ENCODE data around the gene PRR18.

The PRR18 gene

GRCh38 chr6:166279393-166279679 lies 28.9 kb downstream of the PRR18 start:
- TF ChIP-seq CTCF (IDR thresholded peaks at IDR 0.05; ENCODE audit: insufficient read depth, low read depth, low read length, missing control alignments), result no peak
- no peak overlapping the region for H3K4me3 ChIP-seq (ENCODE audit: low read length)

GRCh38 chr6:166278579-166279392 lies 29.4 kb downstream of the PRR18 start:
- no peak for TF ChIP-seq CTCF (IDR thresholded peaks at IDR 0.05; ENCODE audit: insufficient read depth, low read depth, low read length, missing control alignments)
- no peak overlapping the region for H3K4me3 ChIP-seq (ENCODE audit: low read length)
- DNase-seq (ENCODE audit: low read depth), result no peak

More at GRCh38 chr6:166279393-166279679, 28.9 kb downstream of the PRR18 start:
- DNase-seq (ENCODE audit: low read depth), result no peak

- no peak for TF ChIP-seq CTCF (IDR thresholded peaks at IDR 0.05; ENCODE audit: insufficient read depth, low read depth, low read length, missing control alignments)
- DNase-seq (ENCODE audit: low read depth), result peak; percentile 17
- H3K4me3 ChIP-seq (ENCODE audit: low read length), result no peak overlapping the region
These were observed 30.2 kb downstream of the PRR18 start for GRCh38 chr6:166277892-166278578.

GRCh38 chr6:166277018-166277417 lies 31.2 kb downstream of the PRR18 start:
- H3K4me3 ChIP-seq (ENCODE audit: low read length), result no peak overlapping the region
- TF ChIP-seq CTCF (IDR thresholded peaks at IDR 0.05; ENCODE audit: insufficient read depth, low read depth, low read length, missing control alignments), result no peak
- DNase-seq (ENCODE audit: low read depth), result no peak

- H3K4me3 ChIP-seq (ENCODE audit: low read length), result no peak overlapping the region
- DNase-seq (ENCODE audit: low read depth), result peak; percentile 60
- peak; percentile 73 for TF ChIP-seq CTCF (IDR thresholded peaks at IDR 0.05; ENCODE audit: insufficient read depth, low read depth, low read length, missing control alignments)
These were observed 32.5 kb downstream of the PRR18 start for GRCh38 chr6:166275714-166276166.

- no peak for DNase-seq (ENCODE audit: low read depth)
- H3K4me3 ChIP-seq (ENCODE audit: low read length), result no peak overlapping the region
- TF ChIP-seq CTCF (IDR thresholded peaks at IDR 0.05; ENCODE audit: insufficient read depth, low read depth, low read length, missing control alignments), result no peak
These were observed 33.3 kb downstream of the PRR18 start for GRCh38 chr6:166274739-166275370.
